B cell (primary cell): ENCODE results near the gene ARHGAP19. TPM values are rescaled to one million over a fixed set of nuclear protein-coding genes. Genes with fewer than 3 reads are reported as not detected.

Experiments
- ATAC-seq: fragments of 200-7000 bp; cut with Tn5 transposase; one replicate; pipeline ENCODE4 v1.10.0; 2021; ENCODE audit warnings: low read depth, mild to moderate bottlenecking, moderate number of reproducible peaks, moderate library complexity
- CTCF ChIA-PET: fragments of 350-600 bp; sonication (Branson Sonifier 250); formaldehyde crosslinking; loops from one replicate; lab custom pipeline; 2021; ENCODE audit warnings: antibody characterized with exemption, inconsistent platforms; lab: Charles Lee
- POLR2A ChIA-PET: fragments of 350-600 bp; sonication (Branson Sonifier 250); formaldehyde crosslinking; loops from one replicate; lab custom pipeline; 2021; ENCODE audit warnings: antibody characterized with exemption; lab: Charles Lee
- DNase-seq: peaks from one replicate; pipeline ENCODE4 v3.0.0; 2013
- H2AFZ ChIP-seq: 2 replicates; pipeline ENCODE4 v1.6.1; 2012; ENCODE audit warnings: mild to moderate bottlenecking, low read depth, low read length; ENCODE audit not compliant: insufficient read depth, poor library complexity, severe bottlenecking
- H3K27ac ChIP-seq, 2 donors: 1 replicate in 1 of 2; 2 replicates in 1 of 2; pipeline ENCODE4 v1.5.1; 2012 to 2013; ENCODE audit warnings: low read length in 2 of 2, mild to moderate bottlenecking in 2 of 2, moderate library complexity in 1 of 2
- H3K27me3 ChIP-seq, 4 experiments: fragments of 200-600 bp in 1 of 4; sonication (generic) in 1 of 4; replicated peaks in 1 of 4; 1 replicate in 2 of 4; 2 replicates in 2 of 4; pipeline versions ENCODE4 v1.6.1 to v1.7.0; 2013 to 2016; ENCODE audit warnings: low read length in 3 of 4, mild to moderate bottlenecking in 2 of 4, mixed read lengths in 1 of 4, moderate library complexity in 1 of 4; ENCODE audit not compliant: insufficient read depth in 4 of 4, control insufficient read depth in 3 of 4; ENCODE audit errors: control extremely low read depth in 1 of 4
- H3K36me3 ChIP-seq, 2 experiments: replicated peaks in 1 of 2; 1 replicate in 1 of 2; 2 replicates in 1 of 2; pipeline versions ENCODE4 v1.6.1 to v1.7.1; 2013; ENCODE audit warnings: low read length in 1 of 2; ENCODE audit not compliant: insufficient read depth in 2 of 2, control insufficient read depth in 1 of 2; ENCODE audit errors: control extremely low read depth in 1 of 2, extremely low read depth in 1 of 2
- H3K4me1 ChIP-seq, 2 donors: fragments of 200-600 bp in 1 of 2; sonication (generic) in 1 of 2; 1 replicate in 1 of 2; 2 replicates in 1 of 2; pipeline versions ENCODE4 v1.5.1 to v1.6.1; 2013 to 2017; ENCODE audit warnings: low read length in 2 of 2; ENCODE audit not compliant: control insufficient read depth in 2 of 2, insufficient read depth in 2 of 2
- H3K4me2 ChIP-seq: replicated peaks from 2 replicates; pipeline ENCODE3; 2012; ENCODE audit warnings: mild to moderate bottlenecking, low read depth, low read length; ENCODE audit not compliant: poor library complexity, severe bottlenecking
- H3K4me3 ChIP-seq, 5 experiments: fragments of 200-600 bp in 1 of 5; sonication (generic) in 1 of 5; 1 replicate in 3 of 5; 2 replicates in 2 of 5; pipeline versions ENCODE4 v1.5.1 to v1.7.0; 2011 to 2016; ENCODE audit warnings: low read length in 4 of 5, mild to moderate bottlenecking in 4 of 5, low read depth in 2 of 5, control low read depth in 1 of 5, moderate library complexity in 1 of 5; ENCODE audit not compliant: insufficient read depth in 1 of 5; ENCODE audit errors: control extremely low read depth in 1 of 5, extremely low read depth in 1 of 5
- H3K79me2 ChIP-seq: fragments of 200-600 bp; sonication (generic); one replicate; pipeline ENCODE4 v1.6.0; 2016; ENCODE audit warnings: low read length; ENCODE audit not compliant: control insufficient read depth, insufficient read depth
- H3K9ac ChIP-seq: fragments of 200-600 bp; sonication (generic); 2 replicates; pipeline ENCODE4 v1.6.1; 2017; ENCODE audit warnings: mild to moderate bottlenecking, low read length, moderate library complexity
- H3K9me3 ChIP-seq, 3 donors: one replicate each; pipeline versions ENCODE4 v1.6.1 to v1.7.1; 2013; ENCODE audit warnings: low read length in 2 of 3; ENCODE audit not compliant: control insufficient read depth in 2 of 3, insufficient read depth in 1 of 3; ENCODE audit errors: control extremely low read depth in 1 of 3
- H4K20me1 ChIP-seq: 2 replicates; pipeline ENCODE4 v1.6.0; 2012; ENCODE audit warnings: mild to moderate bottlenecking, low read length; ENCODE audit not compliant: insufficient read depth, control insufficient read depth, poor library complexity, severe bottlenecking
- H3K27ac Mint-ChIP-seq: one replicate; pipeline ENCODE4 v1.8.0; 2021; ENCODE audit warnings: mixed read lengths
- H3K27me3 Mint-ChIP-seq: one replicate; pipeline ENCODE4 v1.8.0; 2021; ENCODE audit warnings: mixed read lengths
- H3K4me1 Mint-ChIP-seq: one replicate; pipeline ENCODE4 v1.8.0; 2021; ENCODE audit warnings: mixed read lengths
- H3K4me3 Mint-ChIP-seq: one replicate; pipeline ENCODE4 v1.8.0; 2021; ENCODE audit warnings: mixed read lengths
- H3K9me3 Mint-ChIP-seq: one replicate; pipeline ENCODE4 v1.8.0; 2022; ENCODE audit warnings: mixed read lengths; ENCODE audit not compliant: insufficient read depth
- EZH2 ChIP-seq: IDR thresholded peaks from 2 replicates; pipeline ENCODE4 v1.6.1; 2012; ENCODE audit warnings: borderline replicate concordance, low read depth, mild to moderate bottlenecking, moderate library complexity, low read length; ENCODE audit not compliant: insufficient read depth, poor library complexity, severe bottlenecking
- WGBS: methylation state at CpG from one replicate; pipeline ENCODE4 v1.1.5; 2013; ENCODE audit warnings: missing lambda C conversion rate; ENCODE audit not compliant: insufficient coverage; 5-methylcytosine and 5-hydroxymethylcytosine counted together
- intact Hi-C: fragments of 100-400 bp; cut with micrococcal nuclease; formaldehyde crosslinking; loops from one replicate; pipeline ENCODE4 v1.10.0; 2022
- polyA plus RNA-seq: library from polyadenylated mRNA; depleted of rRNA; stranded (reverse); fragments of >200 nt; gene quantifications from 2 replicates; pipeline ENCODE4 v1.2.3, GENCODE V29; 2012
- total RNA-seq, 2 donors: library from RNA; stranded (reverse); fragments of 120-200 nt in 1 of 2; gene quantifications; 1 replicate in 1 of 2; 2 replicates in 1 of 2; pipeline versions ENCODE4 v1.2.3 to v1.2.4, GENCODE V29; 2013 to 2022
- TF ChIP-seq, protein P1 (sequence below): fragments of 200-600 bp; IDR thresholded peaks from one replicate; pipeline ENCODE4 v1.8.0; 2022; ENCODE audit warnings: antibody characterized with exemption, mild to moderate bottlenecking

ARHGAP19 gene
- total and polyA plus RNA-seq, 2 donors (not counting 1 experiment from before 2014, with no cell fraction given), result 6.4 to 22.5 TPM

- Mint-ChIP-seq H3K27me3 (no peaks in the 10 kb centered on the region), H3K4me3 (peak overlapping the region; percentile 88), H3K4me1 (peaks cover 38% of the 10 kb centered on the region), H3K27ac (peak overlapping the region; percentile 88), H3K9me3 (no peaks in the 10 kb centered on the region)
- CTCF ChIA-PET, result interaction anchor here (0.5 to 3.8 kb wide), 6 partner anchors 11 to 54 kb away, joined by 3 to 31 read pairs (median 3); partner anchors contain the start of gene FRAT1
- Histone ChIP-seq H3K4me1 (peaks cover 29 to 30% of the 10 kb centered on the region in 2 donors), H3K36me3 (peaks cover 8 to 21% of the 10 kb centered on the region in 2 experiments), H3K27me3 (no peaks in the 10 kb centered on the region), H2AFZ (peak overlapping the region; percentile 40), H3K4me2 (peak overlapping the region; percentile 83), H4K20me1 (peaks cover 41% of the 10 kb centered on the region), H3K4me3 (peak overlapping the region; percentile 60 to 86 (median 74)), H3K9ac (peak overlapping the region; percentile 85), H3K27ac (peak overlapping the region in 1 of 2 donors; percentile 56), H3K9me3 (no peaks in the 10 kb centered on the region), H3K79me2 (peaks cover 38% of the 10 kb centered on the region)
- TF ChIP-seq EZH2, result no peak
- TF ChIP-seq, protein P1, sequence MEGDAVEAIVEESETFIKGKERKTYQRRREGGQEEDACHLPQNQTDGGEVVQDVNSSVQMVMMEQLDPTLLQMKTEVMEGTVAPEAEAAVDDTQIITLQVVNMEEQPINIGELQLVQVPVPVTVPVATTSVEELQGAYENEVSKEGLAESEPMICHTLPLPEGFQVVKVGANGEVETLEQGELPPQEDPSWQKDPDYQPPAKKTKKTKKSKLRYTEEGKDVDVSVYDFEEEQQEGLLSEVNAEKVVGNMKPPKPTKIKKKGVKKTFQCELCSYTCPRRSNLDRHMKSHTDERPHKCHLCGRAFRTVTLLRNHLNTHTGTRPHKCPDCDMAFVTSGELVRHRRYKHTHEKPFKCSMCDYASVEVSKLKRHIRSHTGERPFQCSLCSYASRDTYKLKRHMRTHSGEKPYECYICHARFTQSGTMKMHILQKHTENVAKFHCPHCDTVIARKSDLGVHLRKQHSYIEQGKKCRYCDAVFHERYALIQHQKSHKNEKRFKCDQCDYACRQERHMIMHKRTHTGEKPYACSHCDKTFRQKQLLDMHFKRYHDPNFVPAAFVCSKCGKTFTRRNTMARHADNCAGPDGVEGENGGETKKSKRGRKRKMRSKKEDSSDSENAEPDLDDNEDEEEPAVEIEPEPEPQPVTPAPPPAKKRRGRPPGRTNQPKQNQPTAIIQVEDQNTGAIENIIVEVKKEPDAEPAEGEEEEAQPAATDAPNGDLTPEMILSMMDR, result no peak
- DNase-seq (no peak), ATAC-seq (no peak)
- intact Hi-C loops, result loop anchor here (1.0 kb wide), 1 partner anchor 12 kb away; no protein-coding TSS in a partner anchor
- WGBS, result 49% methylated on average over 16 of the region's 18 CpGs
- POLR2A ChIA-PET, result interaction anchor here (0.5 to 4.2 kb wide), 5 partner anchors 10 to 48 kb away, joined by 3 to 32 read pairs (median 4); partner anchors contain the start of gene FRAT1
These were observed 40.3 kb upstream of the ARHGAP19 start for GRCh38 chr10:97332591-97333350.
